Measurements from ENCODE around the gene PALMD.

PALMD gene

GRCh38 chr1:99672038-99672437 is 26.1 kb downstream of the PALMD start:
- no peak overlapping the region for H2AFZ ChIP-seq (ENCODE audit: low read length)
- H3K9me2 ChIP-seq (replicated peaks; ENCODE audit: insufficient read depth, low read length), result no peaks in the 10 kb centered on the region
- no peaks in the 10 kb centered on the region for H4K20me1 ChIP-seq (ENCODE audit: insufficient read depth, low read length)
- no peaks in the 10 kb centered on the region for H3K4me1 ChIP-seq (ENCODE audit: low read length)
- H3K79me2 ChIP-seq (ENCODE audit: low read length), result no peaks in the 10 kb centered on the region
- TF ChIP-seq EZH2 (optimal IDR thresholded peaks at IDR 0.05; ENCODE audit: low read depth, low read length) (no peak), CTCF (IDR thresholded peaks at IDR 0.05; ENCODE audit: low read length) (no peak)
- H3K27ac ChIP-seq (ENCODE audit: low read length), result no peak overlapping the region
- no peaks in the 10 kb centered on the region for H3K9me3 ChIP-seq (replicated peaks; ENCODE audit: insufficient read depth, low read length)
- no peak for DNase-seq
- H3K27me3 ChIP-seq (replicated peaks; ENCODE audit: insufficient read depth, low read length), result no peaks in the 10 kb centered on the region
- no peak overlapping the region for H3K4me3 ChIP-seq (ENCODE audit: low read length)
- no peaks in the 10 kb centered on the region for H3F3A ChIP-seq (ENCODE audit: insufficient read depth, low read length)
- H3K36me3 ChIP-seq (replicated peaks; ENCODE audit: insufficient read depth, low read length), result no peaks in the 10 kb centered on the region
- H3K9ac ChIP-seq (ENCODE audit: low read length), result no peak overlapping the region
- no peak overlapping the region for H3K4me2 ChIP-seq (ENCODE audit: low read depth, low read length)

GRCh38 chr1:99672530-99673213 is 26.8 kb downstream of the PALMD start:
- Histone ChIP-seq H3F3A (ENCODE audit: insufficient read depth, low read length) (no peaks in the 10 kb centered on the region), H3K9me2 (replicated peaks; ENCODE audit: insufficient read depth, low read length) (no peaks in the 10 kb centered on the region), H2AFZ (ENCODE audit: low read length) (no peak overlapping the region), H3K4me2 (ENCODE audit: low read depth, low read length) (no peak overlapping the region), H3K27me3 (replicated peaks; ENCODE audit: insufficient read depth, low read length) (no peaks in the 10 kb centered on the region), H3K9ac (ENCODE audit: low read length) (no peak overlapping the region), H3K9me3 (replicated peaks; ENCODE audit: insufficient read depth, low read length) (no peaks in the 10 kb centered on the region), H3K27ac (ENCODE audit: low read length) (no peak overlapping the region), H3K79me2 (ENCODE audit: low read length) (no peaks in the 10 kb centered on the region), H3K4me1 (ENCODE audit: low read length) (no peaks in the 10 kb centered on the region), H3K4me3 (ENCODE audit: low read length) (no peak overlapping the region), H4K20me1 (ENCODE audit: insufficient read depth, low read length) (no peaks in the 10 kb centered on the region), H3K36me3 (replicated peaks; ENCODE audit: insufficient read depth, low read length) (no peaks in the 10 kb centered on the region)
- TF ChIP-seq EZH2 (optimal IDR thresholded peaks at IDR 0.05; ENCODE audit: low read depth, low read length) (no peak), CTCF (IDR thresholded peaks at IDR 0.05; ENCODE audit: low read length) (no peak), EZH2phosphoT487 (IDR thresholded peaks at IDR 0.05; ENCODE audit: low read length) (no peak)
- DNase-seq, result no peak

- no peaks in the 10 kb centered on the region for H3F3A ChIP-seq (ENCODE audit: insufficient read depth, low read length)
Observed at GRCh38 chr1:99673315-99673714, 27.4 kb downstream of the PALMD start.

More at GRCh38 chr1:99673315-99673714, 27.4 kb downstream of the PALMD start:
- H3K9me2 ChIP-seq (replicated peaks; ENCODE audit: insufficient read depth, low read length), result no peaks in the 10 kb centered on the region
- no peaks in the 10 kb centered on the region for H3K79me2 ChIP-seq (ENCODE audit: low read length)
- TF ChIP-seq CTCF (IDR thresholded peaks at IDR 0.05; ENCODE audit: low read length) (no peak), EZH2phosphoT487 (IDR thresholded peaks at IDR 0.05; ENCODE audit: low read length) (no peak), EZH2 (optimal IDR thresholded peaks at IDR 0.05; ENCODE audit: low read depth, low read length) (no peak)
- no peak overlapping the region for H3K4me3 ChIP-seq (ENCODE audit: low read length)
- no peaks in the 10 kb centered on the region for H3K4me1 ChIP-seq (ENCODE audit: low read length)
- H3K9ac ChIP-seq (ENCODE audit: low read length), result no peak overlapping the region
- DNase-seq, result no peak
- H3K27ac ChIP-seq (ENCODE audit: low read length), result no peak overlapping the region
- H2AFZ ChIP-seq (ENCODE audit: low read length), result no peak overlapping the region
- H3K9me3 ChIP-seq (replicated peaks; ENCODE audit: insufficient read depth, low read length), result no peaks in the 10 kb centered on the region
- no peaks in the 10 kb centered on the region for H4K20me1 ChIP-seq (ENCODE audit: insufficient read depth, low read length)
- no peaks in the 10 kb centered on the region for H3K36me3 ChIP-seq (replicated peaks; ENCODE audit: insufficient read depth, low read length)
- H3K27me3 ChIP-seq (replicated peaks; ENCODE audit: insufficient read depth, low read length), result no peaks in the 10 kb centered on the region
- H3K4me2 ChIP-seq (ENCODE audit: low read depth, low read length), result no peak overlapping the region
